HepG2 (cell line): ENCODE data around the gene MIER1. TPM values are rescaled to one million over a fixed set of nuclear protein-coding genes. Genes with fewer than 3 reads are reported as not detected.

ENCODE experiments used
- ATAC-seq: fragments of 200-7000 bp; cut with Tn5 transposase; 3 replicates; pipeline ENCODE4 v1.9.1; 2020; ENCODE audit warnings: mild to moderate bottlenecking, moderate library complexity
- BruUV-seq: library from RNA; stranded (reverse); fragments of 400-500 nt; replicated peaks from 2 replicates; lab custom pipeline; 2021; lab: Mats Ljungman, UMichigan
- CTCF ChIA-PET: fragments of 300-600 bp; formaldehyde crosslinking; extraction: SDS; loops from one replicate; lab custom pipeline; 2021; ENCODE audit warnings: low total read pairs, inconsistent platforms, low intra/inter-chr PET ratio; lab: Yijun Ruan, JAX
- POLR2A ChIA-PET: fragments of 350-600 bp; sonication (Branson Sonifier 250); formaldehyde crosslinking; loops from one replicate; lab custom pipeline; 2020; ENCODE audit warnings: antibody characterized with exemption, inconsistent platforms; lab: Yijun Ruan, JAX
- DNase-seq: peaks from one replicate; pipeline ENCODE4 v3.0.0-alpha.2; 2015; ENCODE audit warnings: low spot score
- FAIRE-seq: peaks from 3 replicates; lab custom pipeline; 2011; peaks lifted over from hg19 to GRCh38; lab: Jason Lieb, UNC
- H2AFZ ChIP-seq: one replicate; pipeline ENCODE4 v1.6.1; 2011; ENCODE audit warnings: low read length, inconsistent platforms
- H3K27ac ChIP-seq: fragments of 300-600 bp; 3 replicates; pipeline ENCODE4 v1.8.0; 2011; ENCODE audit warnings: mixed run types, mild to moderate bottlenecking, mixed read lengths, low read length, inconsistent platforms; ENCODE audit not compliant: insufficient read depth; ENCODE audit errors: extremely low read length
- H3K27me3 ChIP-seq, 2 experiments: fragments of 200-600 bp in 1 of 2; 2 replicates in 1 of 2; 3 replicates in 1 of 2; pipeline versions ENCODE4 v1.6.0 to v1.8.0; 2011; ENCODE audit warnings: low read length in 2 of 2, mild to moderate bottlenecking in 2 of 2, moderate library complexity in 2 of 2, inconsistent platforms in 1 of 2; ENCODE audit not compliant: insufficient read depth in 2 of 2, control insufficient read depth in 1 of 2
- H3K36me3 ChIP-seq, 2 experiments: fragments of 200-600 bp in 1 of 2; replicated peaks in 1 of 2; 2 replicates in 1 of 2; 3 replicates in 1 of 2; pipeline versions ENCODE4 v1.5.1 to v1.8.0; 2011; ENCODE audit warnings: low read length in 2 of 2, inconsistent platforms in 1 of 2; ENCODE audit not compliant: insufficient read depth in 2 of 2, control insufficient read depth in 1 of 2
- H3K4me1 ChIP-seq: 2 replicates; pipeline ENCODE4 v1.5.1; 2012; ENCODE audit warnings: low read length, inconsistent platforms; ENCODE audit not compliant: insufficient read depth
- H3K4me2 ChIP-seq: 2 replicates; pipeline ENCODE4 v1.6.0; 2011; ENCODE audit warnings: low read depth, low read length, inconsistent platforms
- H3K4me3 ChIP-seq, 3 experiments: fragments of 200-600 bp in 1 of 3; sonication (generic), shearing (Covaris generic) in 1 of 3; replicated peaks in 1 of 3; 2 replicates each; pipeline ENCODE4 v1.5.1; 2011 to 2016; ENCODE audit warnings: low read length in 3 of 3, inconsistent platforms in 2 of 3, low read depth in 2 of 3, mild to moderate bottlenecking in 2 of 3, control low read depth in 1 of 3, mixed read lengths in 1 of 3; ENCODE audit not compliant: insufficient read depth in 1 of 3
- H3K79me2 ChIP-seq: one replicate; pipeline ENCODE4 v1.6.1; 2011; ENCODE audit warnings: low read length, inconsistent platforms; ENCODE audit not compliant: insufficient read depth
- H3K9ac ChIP-seq: 2 replicates; pipeline ENCODE4 v1.6.0; 2011; ENCODE audit warnings: mild to moderate bottlenecking, low read depth, low read length, inconsistent platforms; ENCODE audit not compliant: insufficient read depth
- H3K9me3 ChIP-seq: 2 replicates; pipeline ENCODE4 v1.5.1; 2012; ENCODE audit warnings: mild to moderate bottlenecking, low read length
- H4K20me1 ChIP-seq: 2 replicates; pipeline ENCODE4 v1.6.0; 2011; ENCODE audit warnings: inconsistent platforms, mild to moderate bottlenecking, low read length, moderate library complexity; ENCODE audit not compliant: insufficient read depth
- AKAP8 ChIP-seq: sonication (generic); formaldehyde crosslinking; IDR thresholded peaks from 2 replicates; pipeline ENCODE4 v1.5.1; 2020; ENCODE audit warnings: mild to moderate bottlenecking, missing genetic modification reagents
- DMAP1 ChIP-seq: IDR thresholded peaks from 2 replicates; pipeline ENCODE4 v1.6.1; 2016
- FOXJ3 ChIP-seq: sonication (generic); formaldehyde crosslinking; IDR thresholded peaks from 2 replicates; pipeline ENCODE4 v1.4.0; 2020; ENCODE audit warnings: missing genetic modification reagents, mild to moderate bottlenecking, borderline replicate concordance
- FOXM1 ChIP-seq: sonication (generic); formaldehyde crosslinking; IDR thresholded peaks from 2 replicates; pipeline ENCODE4 v1.5.0; 2020; ENCODE audit warnings: missing genetic modification reagents
- HOXA5 ChIP-seq: sonication (generic); formaldehyde crosslinking; IDR thresholded peaks from 2 replicates; pipeline ENCODE4 v1.4.0; 2020; ENCODE audit warnings: missing genetic modification reagents
- PTBP1 ChIP-seq: fragments of 200-400 bp; formaldehyde crosslinking; IDR thresholded peaks from 2 replicates; pipeline ENCODE4 v1.6.1; 2018; ENCODE audit warnings: low read length, low read depth; ENCODE audit not compliant: poor library complexity, severe bottlenecking
- SSRP1 ChIP-seq: IDR thresholded peaks from 2 replicates; pipeline ENCODE4 v1.6.1; 2016; ENCODE audit warnings: control low read depth
- TCF7 ChIP-seq: sonication (generic); IDR thresholded peaks from 2 replicates; pipeline ENCODE4 v1.6.1; 2016; ENCODE audit warnings: antibody characterized with exemption, low read depth
- TEAD3 ChIP-seq: optimal IDR thresholded peaks from 2 replicates; pipeline ENCODE3; 2016; ENCODE audit warnings: borderline replicate concordance
- TOPORS ChIP-seq: sonication (generic); formaldehyde crosslinking; IDR thresholded peaks from 2 replicates; pipeline ENCODE4 v1.8.0; 2023; ENCODE audit warnings: mild to moderate bottlenecking, missing genetic modification reagents
- ZFP37 ChIP-seq: sonication (generic); formaldehyde crosslinking; IDR thresholded peaks from 2 replicates; pipeline ENCODE4 v1.4.0; 2020; ENCODE audit warnings: missing genetic modification reagents, borderline replicate concordance
- ZKSCAN1 ChIP-seq: fragments of 150-350 bp; IDR thresholded peaks from 2 replicates; pipeline ENCODE4 v1.6.1; 2014; ENCODE audit warnings: low read length
- ZMYM2 ChIP-seq: sonication (generic); formaldehyde crosslinking; IDR thresholded peaks from 2 replicates; pipeline ENCODE4 v1.8.0; 2022; ENCODE audit warnings: mild to moderate bottlenecking, missing genetic modification reagents
- ZNF121 ChIP-seq: sonication (generic); formaldehyde crosslinking; IDR thresholded peaks from 2 replicates; pipeline ENCODE4 v1.5.0; 2020; ENCODE audit warnings: mild to moderate bottlenecking, missing genetic modification reagents
- ZNF30 ChIP-seq: sonication (generic); formaldehyde crosslinking; IDR thresholded peaks from 2 replicates; pipeline ENCODE4 v1.5.0; 2020; ENCODE audit warnings: mild to moderate bottlenecking, missing genetic modification reagents
- ZNF556 ChIP-seq: sonication (generic); formaldehyde crosslinking; IDR thresholded peaks from 2 replicates; pipeline ENCODE4 v1.4.0; 2020; ENCODE audit warnings: mild to moderate bottlenecking, missing genetic modification reagents, borderline replicate concordance
- WGBS: methylation state at CpG from one replicate; pipeline ENCODE4 v1.1.6; 2017; ENCODE audit warnings: low lambda C conversion rate; 5-methylcytosine and 5-hydroxymethylcytosine counted together
- in situ Hi-C: cut with HindIII; loops from 2 replicates; pipeline ENCODE4 v1.10.0; 2017; ENCODE audit warnings: low pct_unique_long_range_greater_than_20kb; ENCODE audit not compliant: extremely low pct_ligation_motif_present
- intact Hi-C: fragments of 100-400 bp; cut with micrococcal nuclease; formaldehyde crosslinking; loops from one replicate; pipeline ENCODE4 v1.10.0; 2022; ENCODE audit not compliant: unreplicated experiment
- polyA plus RNA-seq, 8 experiments: library from polyadenylated mRNA; depleted of rRNA in 3 of 8; stranded (reverse) in 7 of 8; unstranded in 1 of 8; fragments of >200 nt; fragmentation: Illumina TruSeq in 4 of 8; extraction: Trizol in 4 of 8; gene quantifications; 2 replicates each; pipeline versions ENCODE4 v1.2.1 to v1.2.3, GENCODE V29; 2011 to 2016; ENCODE audit warnings: low read depth in 4 of 8, missing spikeins in 1 of 8, mixed read lengths in 1 of 8; ENCODE audit not compliant: insufficient read depth in 1 of 8
- total RNA-seq, 5 experiments: library from RNA; depleted of rRNA; stranded (reverse); fragments of >200 nt; fragmentation: Illumina TruSeq; extraction: Trizol; gene quantifications; 2 replicates each; pipeline ENCODE4 v1.2.3, GENCODE V29; 2016; ENCODE audit warnings: low read depth in 1 of 5
- TF ChIP-seq, protein P1 (sequence below): sonication (generic); formaldehyde crosslinking; IDR thresholded peaks from 2 replicates; pipeline ENCODE4 v1.8.0; 2022; ENCODE audit warnings: mild to moderate bottlenecking, missing genetic modification reagents; ENCODE audit not compliant: insufficient replicate concordance

MIER1 gene
- total and polyA plus RNA-seq, 2 of the 13 experiments (the other 11 are each of a cell fraction or from before 2014, with no cell fraction given): 7.0 to 30.4 TPM

DNA sequence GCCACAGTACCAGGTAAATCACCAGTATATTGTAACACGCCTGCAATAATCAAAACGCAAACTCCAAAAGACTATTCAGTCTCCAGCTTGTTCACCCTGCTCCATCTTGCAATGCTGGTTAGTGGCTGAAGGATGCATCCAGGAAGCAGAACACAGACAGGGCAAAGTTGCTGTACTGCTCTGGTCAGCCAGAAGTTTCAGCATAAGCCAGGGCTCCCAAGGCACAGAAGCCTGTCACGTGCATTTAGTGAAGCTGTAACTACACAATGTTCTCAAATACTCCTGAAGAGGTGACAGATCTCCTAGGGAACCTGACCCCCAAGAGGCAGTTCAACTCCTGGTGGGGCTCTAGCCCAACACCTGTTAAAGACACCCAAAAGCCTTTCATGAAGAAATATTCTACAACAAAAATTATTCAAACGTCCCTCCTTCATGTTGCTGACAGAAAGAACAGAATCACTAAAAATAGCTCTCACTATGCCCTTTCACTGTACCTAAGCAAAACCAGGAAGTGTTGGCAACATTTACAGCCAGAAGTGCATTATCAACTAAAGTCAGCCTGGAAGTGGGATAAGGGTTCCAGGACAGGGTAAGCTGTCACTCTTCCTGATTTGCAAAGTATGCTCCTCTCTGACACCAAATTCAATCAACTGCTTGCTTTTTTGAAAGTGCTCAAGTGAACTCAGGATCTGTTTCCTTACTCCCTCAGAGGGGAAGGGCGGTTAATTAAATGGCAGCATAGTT is 77.1 kb downstream of the MIER1 start (continued):
- TF ChIP-seq, protein P1, sequence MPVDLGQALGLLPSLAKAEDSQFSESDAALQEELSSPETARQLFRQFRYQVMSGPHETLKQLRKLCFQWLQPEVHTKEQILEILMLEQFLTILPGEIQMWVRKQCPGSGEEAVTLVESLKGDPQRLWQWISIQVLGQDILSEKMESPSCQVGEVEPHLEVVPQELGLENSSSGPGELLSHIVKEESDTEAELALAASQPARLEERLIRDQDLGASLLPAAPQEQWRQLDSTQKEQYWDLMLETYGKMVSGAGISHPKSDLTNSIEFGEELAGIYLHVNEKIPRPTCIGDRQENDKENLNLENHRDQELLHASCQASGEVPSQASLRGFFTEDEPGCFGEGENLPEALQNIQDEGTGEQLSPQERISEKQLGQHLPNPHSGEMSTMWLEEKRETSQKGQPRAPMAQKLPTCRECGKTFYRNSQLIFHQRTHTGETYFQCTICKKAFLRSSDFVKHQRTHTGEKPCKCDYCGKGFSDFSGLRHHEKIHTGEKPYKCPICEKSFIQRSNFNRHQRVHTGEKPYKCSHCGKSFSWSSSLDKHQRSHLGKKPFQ (CRISPR knock-in tag): no peak
- TF ChIP-seq ZFP37 (CRISPR knock-in tag): no peak
- TF ChIP-seq FOXJ3 (CRISPR knock-in tag): no peak
- TF ChIP-seq DMAP1: no peak
- no peak for TF ChIP-seq ZNF121 (CRISPR knock-in tag)
- no peak for TF ChIP-seq PTBP1
- no peak for TF ChIP-seq ZNF556 (CRISPR knock-in tag)
- TF ChIP-seq TCF7: no peak

DNA sequence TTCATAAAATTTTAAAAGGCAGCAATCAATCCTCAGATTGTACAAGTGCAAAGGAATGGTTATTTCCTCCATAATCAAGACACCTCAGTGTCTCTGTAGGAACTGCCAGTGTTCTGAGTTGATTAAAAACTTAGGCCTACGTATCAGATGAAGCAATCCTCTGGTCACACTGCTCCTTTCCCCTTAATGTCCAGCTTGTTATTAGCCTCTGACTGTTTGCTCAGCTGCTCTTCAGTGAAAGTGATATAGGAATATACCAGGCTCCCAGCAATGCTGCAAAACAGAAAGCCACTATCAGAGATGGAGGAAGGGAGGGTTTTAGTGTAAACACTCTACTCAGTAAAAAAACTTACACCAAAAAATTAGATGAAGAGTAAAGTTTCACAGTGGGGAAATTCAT is 79.4 kb downstream of the MIER1 start:
- no peak for TF ChIP-seq TEAD3
- TF ChIP-seq ZFP37 (CRISPR knock-in tag): no peak
- no peak for TF ChIP-seq HOXA5 (CRISPR knock-in tag)
- TF ChIP-seq ZNF30 (CRISPR knock-in tag): no peak
- no peak for TF ChIP-seq FOXM1 (CRISPR knock-in tag)
- no peak for TF ChIP-seq AKAP8
- no peak for TF ChIP-seq ZKSCAN1
- TF ChIP-seq SSRP1: no peak
- TF ChIP-seq ZMYM2 (CRISPR knock-in tag): no peak
- TF ChIP-seq TOPORS (CRISPR knock-in tag): no peak
- Histone ChIP-seq H3K4me2 (no peak overlapping the region), H4K20me1 (0 out of 2 replicates have a peak, but pooled peaks cover 4% of the 10 kb centered on the region), H3K79me2 (no peaks in the 10 kb centered on the region), H3K9ac (no peak overlapping the region), H3K27me3 (no peaks in the 10 kb centered on the region), H3K27ac (no peak overlapping the region), H3K4me3 (no peak overlapping the region), H3K4me1 (no peaks in the 10 kb centered on the region), H3K36me3 (peaks cover 6 to 66% of the 10 kb centered on the region in 2 experiments), H2AFZ (no peak overlapping the region), H3K9me3 (no peaks in the 10 kb centered on the region)
- 100% methylated on average over 1 of the region's 1 CpG for WGBS
- ChIA-PET POLR2A (no interaction called here), CTCF (no interaction called here)
- BruUV-seq: no TSS peak
- no peak for DNase-seq
- intact Hi-C loops (loop anchor here (5.0 kb wide), 1 partner anchor 33 kb away; no protein-coding TSS in a partner anchor), in situ Hi-C loops (no loop called here)
- FAIRE-seq: no peak
- no peak for ATAC-seq
